Purkinje cell (primary cell): ENCODE results near the gene ZNF774. TPM values are rescaled to one million over a fixed set of nuclear protein-coding genes. Genes with fewer than 3 reads are reported as not detected.

Experiments used
- polyA plus RNA-seq: library from polyadenylated mRNA; unstranded; fragments of >200 nt; fragmentation: Nextera tagmentation; gene quantifications from 2 replicates; pipeline ENCODE4 v1.2.1, GENCODE V29; 2014

The ZNF774 gene
- polyA plus RNA-seq, result 2.7 TPM in 1 of 2 replicates, not detected in the other

DNA sequence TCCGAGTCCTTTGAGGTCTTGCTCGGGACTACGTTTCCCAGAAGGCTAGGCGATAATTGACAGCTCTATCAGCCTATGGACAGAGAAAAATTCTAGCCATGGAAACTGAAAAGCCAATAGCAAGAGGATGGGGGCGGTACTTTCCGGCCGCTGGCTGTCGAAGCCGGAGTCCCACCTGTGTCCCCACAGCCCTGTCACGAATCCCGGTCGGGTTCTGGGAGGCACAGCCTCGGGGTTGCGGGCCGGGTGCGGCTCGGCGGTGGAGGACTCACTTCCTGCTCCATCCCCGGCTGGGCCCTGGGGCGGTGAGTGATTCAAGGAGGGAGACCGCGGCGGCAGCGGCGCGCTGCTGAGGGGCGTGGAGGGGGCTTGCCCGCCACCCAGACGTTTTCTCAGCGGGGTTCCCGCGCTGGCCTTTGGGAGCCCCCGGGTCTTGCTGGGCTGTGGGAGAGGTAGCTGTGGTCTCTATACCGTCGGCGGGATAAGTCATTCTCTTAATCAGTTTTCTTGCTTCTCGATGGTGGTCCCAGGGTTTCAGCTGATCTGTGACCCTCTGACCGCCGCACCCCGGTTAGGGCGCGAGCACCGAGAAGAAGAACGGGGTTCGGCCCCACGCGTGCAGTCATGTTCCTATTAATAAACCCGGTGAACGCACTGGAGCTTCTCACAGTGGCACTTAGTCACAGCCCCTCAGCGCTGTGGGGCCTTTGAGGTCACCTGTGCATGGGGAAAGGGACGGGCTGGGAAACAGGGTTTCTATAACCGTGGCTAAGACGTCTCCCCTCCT lies at the start of gene ZNF774:
Gene ZNF774 (plus strand): TSS at position 178 of the 787 bp plus-strand sequence. CDS start 2,377 bp downstream, outside the sequence.

DNA sequence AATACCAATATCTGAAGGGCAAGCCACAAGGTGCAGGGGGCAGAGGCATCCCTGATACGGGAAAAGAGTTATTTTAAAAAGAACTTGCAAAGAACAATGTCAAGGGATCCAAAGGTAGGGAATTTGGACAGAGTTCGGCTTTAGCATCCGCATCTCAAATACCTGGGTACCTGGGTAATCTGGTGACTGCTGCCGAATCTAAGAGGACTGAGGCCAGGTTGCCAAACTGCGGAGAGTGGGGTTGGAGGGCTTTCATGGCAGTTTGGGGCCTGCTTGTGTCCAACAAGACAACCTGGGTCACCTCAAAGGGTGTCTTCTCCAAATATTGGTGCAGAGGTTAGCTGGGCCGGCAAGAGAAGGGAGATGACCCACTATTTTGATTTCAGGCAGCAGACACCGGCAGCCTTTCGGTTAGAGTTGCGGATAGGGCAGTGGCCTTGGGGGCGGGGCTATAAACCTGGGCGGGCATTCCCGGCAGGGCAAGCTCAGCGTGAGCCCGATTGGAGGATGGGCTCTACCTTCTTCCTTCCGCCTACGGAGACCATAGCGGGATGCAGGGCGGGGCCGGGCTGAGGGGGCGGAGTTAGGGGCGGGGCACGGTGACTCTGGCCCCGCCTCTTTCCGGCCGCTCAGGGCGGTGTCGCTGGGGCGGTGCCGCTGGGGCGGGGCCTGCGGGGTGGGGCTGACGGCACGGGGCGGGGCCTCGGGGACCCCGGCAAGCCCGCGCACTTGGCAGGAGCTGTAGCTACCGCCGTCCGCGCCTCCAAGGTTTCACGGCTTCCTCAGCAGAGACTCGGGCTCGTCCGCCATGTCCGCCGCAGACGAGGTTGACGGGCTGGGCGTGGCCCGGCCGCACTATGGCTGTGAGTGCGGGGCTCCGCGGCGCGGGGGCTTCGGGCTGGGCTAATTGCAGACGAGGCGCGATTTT lies 35.7 kb downstream of the ZNF774 start, which contains the start of gene IQGAP1:
Gene IQGAP1 (plus strand): TSS at position 709 of the 928 bp plus-strand sequence. CDS start 100 bp downstream, at position 809.

Other genes with a start within 250 kb of the ZNF774 start
- 0.57 and 1.9 TPM in 2 replicates for gene IDH2, start 249.8 kb upstream of the ZNF774 start, polyA plus RNA-seq
- 0.69 and 1.6 TPM in 2 replicates for gene SEMA4B, start 151.0 kb upstream of the ZNF774 start, polyA plus RNA-seq
- gene CIB1, start 118.3 kb upstream of the ZNF774 start, polyA plus RNA-seq, result 6.4 and 7.2 TPM in 2 replicates
- 2.6 and 3.0 TPM in 2 replicates for gene GDPGP1, start 118.1 kb upstream of the ZNF774 start, polyA plus RNA-seq
- gene TTLL13, start 102.7 kb upstream of the ZNF774 start, polyA plus RNA-seq, result 0.31 and 0.79 TPM in 2 replicates
- 12.9 and 37.6 TPM in 2 replicates for gene NGRN, start 86.6 kb upstream of the ZNF774 start, polyA plus RNA-seq
- gene IQGAP1, start 36.0 kb downstream of the ZNF774 start, polyA plus RNA-seq, result 2.3 and 14.1 TPM in 2 replicates
- 2.7 and 3.2 TPM in 2 replicates for gene CRTC3, start 177.6 kb downstream of the ZNF774 start, polyA plus RNA-seq